IPS-11a (cell line): ENCODE data around the gene SEC14L3.

Experiments used
- H3K4me3 ChIP-seq: one replicate; pipeline ENCODE4 v1.5.1; 2013; ENCODE audit warnings: low read depth, low read length, control low read depth

The SEC14L3 gene

DNA sequence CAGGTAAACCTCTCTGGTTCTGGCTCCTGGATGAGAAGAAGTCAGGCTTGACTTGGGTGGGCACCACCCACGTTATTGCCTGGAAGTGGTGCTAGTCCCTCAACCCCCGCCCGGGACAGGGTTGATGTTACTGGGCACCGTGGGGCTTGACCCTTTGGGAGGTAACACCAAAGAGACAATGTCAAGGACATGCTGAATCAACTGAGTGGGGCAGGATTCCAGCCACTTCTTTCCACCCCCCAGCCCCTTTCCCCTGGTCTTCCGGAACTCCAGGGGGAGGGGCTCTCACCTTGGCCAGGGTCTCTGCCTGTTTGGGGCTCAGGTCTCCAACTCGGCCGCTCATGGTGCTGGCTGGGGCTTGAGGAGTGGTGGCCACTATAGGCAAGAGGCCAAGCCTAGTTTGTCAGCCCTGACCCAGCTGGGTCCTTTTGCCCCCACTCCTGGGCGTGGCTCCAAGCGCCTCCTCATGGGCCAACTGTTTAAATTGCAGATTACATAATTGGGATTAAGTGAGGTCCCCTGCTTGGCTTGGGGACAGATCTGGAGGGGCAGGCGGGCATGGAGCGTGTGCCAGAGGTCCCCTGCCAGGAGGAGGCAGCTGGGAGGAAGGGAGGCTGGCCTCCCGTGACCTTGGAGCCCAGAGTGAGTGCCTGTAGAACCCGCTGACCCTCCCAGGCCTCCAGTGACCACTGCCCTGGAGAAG, at the start of gene SEC14L3:
SEC14L3 (minus strand) TSS at position 402 of the 703 bp plus-strand sequence; CDS start at position 343, 59 bp downstream.
- no peak within 1 kb of the TSS for H3K4me3 ChIP-seq

DNA sequence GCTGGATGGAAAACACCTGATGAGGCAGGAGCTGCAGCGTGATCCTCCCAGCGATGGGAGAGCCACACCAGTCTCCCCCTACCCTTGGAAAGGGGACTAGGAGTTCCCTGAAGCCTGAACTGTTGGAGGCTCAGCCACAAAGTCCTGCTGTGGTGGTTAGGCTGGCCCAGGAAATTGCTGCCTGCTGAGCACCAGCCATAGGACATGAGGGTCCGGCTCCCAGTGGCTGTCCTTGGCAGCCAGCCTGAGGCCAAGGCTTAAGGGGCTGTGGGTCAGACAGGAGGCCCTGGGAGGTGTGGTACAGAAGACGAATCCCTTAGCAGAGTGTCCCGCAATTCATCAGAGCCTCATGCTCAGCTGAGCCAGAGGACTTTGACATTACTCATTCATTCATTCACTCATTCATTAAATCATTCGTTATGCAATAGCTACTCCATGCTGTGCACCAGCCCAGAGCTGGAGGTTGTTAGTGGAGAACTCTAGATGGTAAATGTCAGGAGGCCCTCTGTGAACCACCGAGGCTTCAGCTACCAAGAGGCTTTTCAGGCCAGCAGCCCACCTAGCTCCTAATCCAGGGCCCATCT, 48.1 kb upstream of the SEC14L3 start:
- no peak overlapping the region for H3K4me3 ChIP-seq

DNA sequence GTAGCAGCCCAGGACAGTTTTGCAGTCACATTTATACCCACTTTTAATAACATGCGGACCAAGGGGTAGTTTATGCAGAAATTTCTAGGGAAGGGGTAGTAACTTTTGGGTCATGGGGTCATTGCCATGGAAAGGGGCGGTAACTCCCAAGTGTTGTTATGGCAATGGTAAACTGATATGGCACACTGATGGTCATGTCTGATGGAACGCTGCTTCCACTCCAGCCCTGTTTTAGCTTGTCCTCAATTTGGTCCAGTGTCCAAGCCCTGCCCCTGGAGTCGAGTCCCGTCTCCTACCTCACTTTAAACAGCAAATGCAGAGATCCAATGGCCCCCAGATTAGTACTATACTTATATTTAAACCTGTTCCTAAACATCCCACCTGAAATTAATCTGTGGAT, 44.9 kb upstream of the SEC14L3 start:
- no peak overlapping the region for H3K4me3 ChIP-seq

DNA sequence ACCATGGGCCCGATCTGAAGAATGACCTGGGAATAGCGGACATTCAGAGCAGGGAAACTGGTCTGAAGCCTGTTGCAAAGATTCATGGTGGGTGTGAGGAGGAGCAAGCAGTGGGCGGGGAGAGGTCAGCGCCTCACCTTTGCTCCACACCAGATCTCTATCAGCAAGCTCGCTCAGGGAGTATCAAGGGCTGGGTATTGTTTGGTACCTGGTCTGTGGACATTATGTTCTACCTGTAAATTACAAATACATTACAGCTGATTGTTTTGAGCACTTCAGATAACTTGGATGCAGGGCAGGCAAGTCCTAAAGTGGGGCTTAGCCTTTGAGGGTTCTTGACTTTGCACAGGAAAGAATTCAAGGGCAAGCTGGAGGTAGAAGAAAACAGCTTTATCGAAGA, 44.5 kb upstream of the SEC14L3 start:
- no peak overlapping the region for H3K4me3 ChIP-seq

DNA sequence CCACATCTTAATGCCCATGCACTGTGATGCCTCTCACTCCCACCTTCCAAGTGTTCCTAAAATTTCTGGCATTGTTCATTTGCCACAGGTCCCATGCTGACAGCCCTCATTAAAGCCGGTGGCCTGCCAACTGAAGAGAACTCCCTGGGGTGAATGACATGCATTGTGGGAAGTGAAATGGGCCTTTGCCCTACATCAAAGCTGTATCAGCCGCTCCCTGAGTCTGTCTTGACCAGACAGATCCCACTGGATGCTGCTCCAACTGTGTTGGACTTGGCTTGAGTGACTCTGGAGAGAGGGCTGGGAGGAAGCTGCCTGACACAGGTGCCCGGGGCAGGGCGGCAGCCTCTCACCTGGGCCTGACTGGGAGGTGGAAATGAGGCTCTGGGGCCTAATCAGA, 42.4 kb upstream of the SEC14L3 start:
- H3K4me3 ChIP-seq = no peak overlapping the region

DNA sequence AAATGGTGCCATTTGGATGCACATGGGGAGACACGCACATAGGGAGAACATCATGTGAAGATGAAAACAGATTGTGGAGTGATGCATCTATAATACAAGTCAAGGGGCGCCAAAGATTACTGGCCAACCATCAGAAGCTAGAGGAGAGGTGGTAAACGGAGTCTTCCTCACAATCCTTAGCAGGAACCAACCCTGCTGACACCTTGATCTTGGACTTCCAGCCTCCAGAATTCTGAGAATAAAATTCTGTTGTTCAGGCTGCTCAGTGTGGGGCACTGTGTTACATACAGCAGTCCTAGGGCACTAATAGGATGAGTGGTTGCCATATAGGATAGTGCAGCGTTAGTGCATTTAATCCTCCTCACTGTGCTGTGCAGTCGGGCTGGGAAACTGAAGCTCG, 41.6 kb upstream of the SEC14L3 start:
- no peak overlapping the region for H3K4me3 ChIP-seq

DNA sequence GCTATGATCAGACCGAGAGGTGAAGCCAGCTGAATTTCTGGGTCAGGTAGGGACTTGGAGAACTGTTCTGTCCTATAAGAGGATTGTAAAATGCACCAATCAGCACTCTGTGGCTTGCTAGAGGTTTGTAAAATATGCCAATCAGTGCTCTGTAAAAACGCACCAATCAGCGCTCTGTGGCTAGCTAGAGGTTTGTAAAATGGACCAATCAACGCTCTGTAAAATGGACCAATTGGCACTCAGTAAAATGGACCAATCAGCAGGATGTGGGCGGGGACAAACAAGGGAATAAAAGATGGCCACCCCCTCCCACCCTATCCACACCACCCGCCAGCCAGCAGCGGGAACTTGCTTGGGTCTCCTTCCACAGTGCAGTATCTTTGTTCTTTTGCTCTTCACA, 40.1 kb upstream of the SEC14L3 start:
- no peak overlapping the region for H3K4me3 ChIP-seq

DNA sequence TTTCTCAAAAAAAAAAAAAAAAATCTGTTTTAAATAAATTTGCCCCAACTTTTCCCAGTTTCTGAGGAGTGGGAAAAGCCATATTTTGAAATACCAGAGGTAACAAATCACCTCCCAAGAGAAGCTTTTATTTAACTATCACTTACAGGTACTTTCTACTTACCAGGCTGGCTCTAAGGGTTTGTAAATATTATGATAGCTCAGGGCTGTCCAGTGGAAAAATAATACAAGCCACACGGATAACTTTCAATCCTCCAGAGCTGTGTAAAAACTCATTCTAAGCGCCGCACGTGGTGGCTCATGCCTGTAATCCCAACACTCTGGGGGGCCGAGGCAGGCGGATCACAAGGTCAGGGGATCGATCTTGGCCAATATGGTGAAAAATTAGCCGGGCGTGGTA, 39.3 kb upstream of the SEC14L3 start:
- H3K4me3 ChIP-seq = no peak overlapping the region

DNA sequence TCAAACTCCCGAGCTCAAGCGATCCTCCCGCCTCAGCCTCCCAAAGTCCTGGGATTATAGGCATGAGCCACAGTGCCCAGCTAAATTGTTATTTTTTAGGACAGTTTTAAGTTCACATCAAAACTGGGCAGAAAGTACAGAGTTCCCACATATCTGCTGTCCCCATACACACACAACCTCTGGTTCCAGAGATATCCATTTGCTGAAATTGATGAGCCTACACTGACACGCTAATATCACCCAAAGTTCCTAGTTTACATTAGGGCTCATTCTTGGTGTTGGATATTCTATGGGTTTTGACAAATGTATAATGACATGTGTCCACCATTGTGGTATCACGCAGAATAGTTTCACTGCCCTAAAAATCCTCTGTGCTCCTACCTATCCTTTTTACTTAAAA, 36.4 kb upstream of the SEC14L3 start:
- H3K4me3 ChIP-seq = no peak overlapping the region

DNA sequence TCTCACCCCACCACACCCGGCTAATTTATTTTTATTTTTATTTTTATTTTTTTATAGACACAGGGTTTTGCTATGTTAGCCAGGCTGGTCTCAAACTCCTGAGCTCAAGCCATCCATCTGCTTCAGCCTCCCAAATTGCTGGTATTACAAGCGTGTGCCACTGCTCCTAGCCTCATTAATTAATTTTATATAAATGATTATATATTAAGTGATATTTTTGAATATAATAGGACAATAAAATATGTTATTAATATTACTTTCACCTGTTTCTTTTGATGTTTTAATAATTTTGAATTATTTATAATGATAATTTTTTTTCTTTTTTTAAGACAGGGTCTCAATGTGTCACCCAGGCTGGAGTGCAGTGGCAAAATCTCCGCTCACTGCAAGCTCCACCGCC, 35.9 kb upstream of the SEC14L3 start:
- no peak overlapping the region for H3K4me3 ChIP-seq

DNA sequence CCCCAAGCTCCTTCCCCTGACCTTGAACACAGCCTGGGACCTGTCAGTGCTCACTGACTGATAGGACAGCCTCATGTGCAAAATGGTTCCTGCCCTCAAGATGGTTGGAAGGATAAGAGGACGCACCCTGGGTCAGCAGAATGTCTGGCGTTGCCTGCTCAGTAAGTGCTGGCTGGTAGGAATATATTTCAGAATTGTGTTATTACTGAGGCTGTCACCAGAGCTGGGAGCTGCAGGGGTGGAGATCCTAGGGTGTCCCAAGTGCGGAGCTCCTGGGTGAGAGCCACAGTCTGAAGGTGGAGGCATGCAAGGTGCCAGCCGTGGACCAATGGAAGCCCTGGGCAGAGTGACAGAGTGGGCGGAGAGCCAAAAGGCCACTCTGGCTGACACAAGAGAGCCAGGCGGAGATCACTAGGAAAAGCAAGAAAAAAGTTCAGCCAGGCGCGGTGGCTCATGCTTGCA, 34.7 kb upstream of the SEC14L3 start:
- H3K4me3 ChIP-seq = no peak overlapping the region

DNA sequence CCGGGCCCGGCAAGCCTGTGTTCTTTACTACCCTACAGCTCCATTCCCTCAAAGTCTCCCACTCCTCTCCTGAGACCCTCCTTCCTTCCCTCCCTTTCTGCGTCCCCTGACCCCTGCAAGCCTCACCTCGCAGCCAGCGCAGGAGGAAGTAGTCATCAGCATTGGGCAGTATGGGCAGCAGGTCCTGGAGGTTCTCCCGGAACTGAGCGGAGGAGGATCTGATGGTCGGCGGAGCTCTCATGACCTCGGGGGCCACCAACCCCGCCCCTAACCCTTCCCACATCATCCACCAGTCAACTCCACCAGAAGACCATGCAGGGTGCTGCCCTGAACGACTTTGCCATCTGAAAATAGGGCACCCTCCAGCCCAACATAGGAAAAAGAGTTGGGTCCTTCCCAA, 31.7 kb upstream of the SEC14L3 start:
- H3K4me3 ChIP-seq = no peak overlapping the region

DNA sequence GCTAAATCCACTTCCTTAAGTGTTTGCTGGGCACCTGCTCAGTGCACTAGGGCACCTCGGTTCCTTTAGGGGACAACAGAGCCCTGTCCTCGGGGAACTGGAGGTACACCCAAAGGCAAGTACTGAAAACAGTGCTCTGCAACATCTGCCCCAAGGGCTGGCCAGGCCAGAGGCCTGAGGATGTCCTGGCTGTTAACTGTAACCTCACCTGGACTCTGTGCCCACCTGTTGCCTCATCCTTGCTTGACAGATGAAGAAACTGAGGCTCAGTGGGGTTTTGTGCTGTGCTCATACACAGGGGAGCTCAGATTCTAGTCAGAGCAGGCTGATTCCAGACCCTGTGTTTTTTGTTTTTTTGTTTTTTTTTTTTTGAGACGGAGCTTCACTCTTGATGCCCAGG, 31.1 kb upstream of the SEC14L3 start:
- H3K4me3 ChIP-seq = no peak overlapping the region

DNA sequence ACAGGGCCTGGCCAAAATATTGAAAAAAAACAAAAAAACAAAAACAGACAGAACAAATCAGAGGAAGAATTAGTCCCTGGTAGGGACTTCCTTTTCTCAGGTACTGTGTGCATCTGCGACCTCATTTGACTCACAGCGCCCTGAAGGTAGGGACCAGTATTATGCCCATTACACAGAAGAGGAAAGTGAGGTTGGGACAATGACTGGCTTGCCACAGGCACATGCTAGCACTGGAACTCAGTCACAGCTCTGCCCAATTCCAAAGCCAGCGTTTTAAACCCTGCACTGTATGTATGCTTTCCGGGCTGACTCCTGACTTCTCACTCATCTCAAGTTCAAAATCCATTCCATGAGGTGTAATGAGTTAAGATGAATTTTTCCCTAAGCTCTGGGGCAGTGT, 30.3 kb upstream of the SEC14L3 start:
- no peak overlapping the region for H3K4me3 ChIP-seq

DNA sequence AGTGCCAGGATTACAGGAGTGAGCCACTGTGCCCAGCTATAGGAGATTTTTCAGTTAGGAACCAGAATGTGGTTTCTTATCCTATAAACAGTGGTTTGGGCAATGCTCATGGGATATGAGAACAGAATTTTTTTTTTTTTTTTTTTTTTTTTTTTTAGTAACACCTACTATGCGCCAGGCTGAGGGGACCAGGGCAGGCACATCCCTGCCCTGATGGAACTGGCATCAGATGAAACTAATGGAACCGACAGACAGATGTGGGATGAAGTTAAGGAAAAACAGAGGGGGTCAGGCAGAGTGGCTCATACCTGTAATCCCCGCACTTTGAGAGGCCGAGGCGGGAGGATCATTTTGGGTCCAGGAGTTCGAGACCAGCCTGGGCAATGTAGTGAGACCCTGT, 28.8 kb upstream of the SEC14L3 start:
- no peak overlapping the region for H3K4me3 ChIP-seq

DNA sequence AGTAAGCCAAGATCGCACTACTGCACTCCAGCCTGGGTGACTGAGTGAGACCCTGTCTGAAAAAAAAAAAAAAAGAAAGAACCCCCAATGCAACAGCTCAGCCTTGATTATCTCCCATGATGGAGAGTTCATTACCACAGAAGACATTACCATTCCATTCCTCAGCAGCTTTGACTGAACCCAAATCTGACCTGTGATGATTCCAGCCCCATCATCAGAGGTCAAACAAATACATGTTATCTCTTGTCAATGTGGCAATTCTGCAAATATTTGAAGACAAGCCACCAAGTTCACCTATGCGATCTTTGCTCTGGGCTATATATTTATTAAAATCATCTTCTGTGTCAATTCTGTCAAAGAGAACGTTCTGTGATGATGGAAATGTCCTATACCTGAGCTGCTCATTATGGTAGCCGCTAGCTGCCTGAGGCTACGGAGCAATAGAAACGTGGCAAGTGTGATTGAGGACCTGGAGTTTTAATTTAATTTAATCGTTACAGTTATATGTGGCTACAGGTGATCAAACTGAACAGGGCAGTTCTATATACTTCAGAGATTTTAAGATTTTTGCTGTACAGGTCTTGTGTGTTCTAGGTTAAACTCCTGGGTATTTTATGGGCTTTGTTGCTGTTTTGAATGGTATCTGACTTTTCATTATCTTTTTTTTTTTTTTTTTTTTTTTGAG, 25.8 kb upstream of the SEC14L3 start:
- no peak overlapping the region for H3K4me3 ChIP-seq

DNA sequence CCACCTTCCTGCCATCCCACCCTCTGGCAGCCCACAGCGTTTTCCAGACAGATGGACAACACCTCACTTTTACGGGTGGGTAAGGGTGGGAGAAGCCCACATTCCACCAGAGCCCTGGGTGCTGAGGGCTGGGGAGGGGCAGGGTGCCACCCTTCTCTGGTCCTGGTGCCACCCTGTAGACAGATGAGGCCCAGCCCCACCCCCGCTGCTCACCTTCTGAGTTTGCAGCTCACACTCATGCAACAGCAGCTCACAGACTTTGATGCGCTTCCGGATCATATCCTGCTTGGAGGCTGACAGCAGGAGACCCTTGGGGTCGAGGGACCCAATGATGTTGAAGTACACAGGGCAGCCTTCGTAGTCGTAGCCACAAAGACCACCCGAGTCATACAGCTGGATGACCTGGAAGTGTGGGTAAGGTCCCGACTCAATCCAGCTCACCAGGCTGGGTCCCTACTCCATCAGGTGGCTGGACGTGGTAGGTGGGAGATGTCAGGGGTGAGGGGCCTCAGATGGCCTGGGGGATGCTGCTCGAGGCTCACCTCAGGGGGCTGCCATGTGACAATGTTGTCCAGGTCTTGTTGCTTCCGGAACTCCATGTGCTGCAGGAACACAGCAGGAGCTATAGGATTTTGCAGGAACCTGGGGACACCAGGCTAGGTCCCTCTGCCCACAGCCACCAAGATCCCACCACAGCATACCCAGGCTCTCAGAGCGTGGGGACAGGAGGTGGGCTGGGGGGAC, 23.4 kb upstream of the SEC14L3 start:
- no peak overlapping the region for H3K4me3 ChIP-seq

DNA sequence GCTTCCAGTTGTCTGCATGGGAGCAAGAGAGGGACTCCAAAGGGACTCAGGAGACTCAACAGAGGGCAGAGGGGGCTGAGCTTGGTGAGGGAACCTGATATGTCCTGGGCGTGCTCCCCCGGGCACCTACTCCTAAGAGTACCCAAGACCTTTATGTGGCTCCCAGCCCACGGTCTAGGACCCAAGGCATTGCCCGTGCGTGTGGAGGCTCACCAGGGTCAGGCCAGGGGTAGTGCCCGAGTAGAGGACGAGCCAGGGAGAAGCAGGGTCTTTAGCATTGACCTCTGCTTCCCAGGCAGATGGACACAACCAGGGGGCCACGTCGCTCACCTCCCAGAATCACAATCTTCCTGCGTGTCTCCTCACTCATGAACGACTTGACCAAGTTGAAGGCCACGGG, 20.3 kb upstream of the SEC14L3 start:
- H3K4me3 ChIP-seq = no peak overlapping the region

DNA sequence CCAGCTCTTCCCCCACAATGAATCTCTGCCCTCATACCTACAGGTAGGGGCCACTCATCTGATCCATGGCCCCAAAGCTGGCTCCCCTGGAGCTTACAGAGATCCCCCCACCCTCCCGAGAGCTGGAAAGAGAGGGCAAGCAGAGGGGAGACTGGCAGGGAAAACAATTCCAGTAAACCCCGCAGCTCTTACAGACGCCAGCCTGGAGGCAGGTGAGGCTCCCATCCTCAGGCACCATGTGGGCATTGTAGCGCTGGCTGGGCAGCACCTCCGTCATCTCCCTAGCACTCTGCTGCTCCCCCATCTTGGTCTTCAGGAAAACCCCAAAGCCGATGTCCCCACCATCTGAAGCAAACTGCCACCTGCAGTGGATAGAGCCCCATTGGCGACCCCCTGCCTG, 19.6 kb upstream of the SEC14L3 start:
- H3K4me3 ChIP-seq = no peak overlapping the region

DNA sequence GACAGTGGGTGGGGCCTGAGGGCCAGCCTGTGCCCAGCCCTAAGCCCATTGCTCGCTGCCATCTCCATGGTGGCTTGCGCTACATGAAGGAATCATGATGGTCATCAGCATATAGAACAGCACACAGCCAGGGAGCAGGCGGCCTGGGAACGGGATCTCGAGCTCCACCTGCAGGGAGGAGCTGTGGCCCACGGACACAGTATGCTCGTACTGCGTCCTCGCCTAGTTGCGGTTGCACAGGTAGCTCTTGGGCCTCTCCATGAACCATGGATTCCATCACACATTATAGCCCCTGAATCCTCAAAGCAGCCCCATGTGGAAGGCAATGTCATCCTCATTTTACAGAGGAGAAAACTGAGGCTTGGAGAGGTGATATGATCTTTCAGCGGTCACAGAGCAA, 18.6 kb upstream of the SEC14L3 start:
- no peak overlapping the region for H3K4me3 ChIP-seq

DNA sequence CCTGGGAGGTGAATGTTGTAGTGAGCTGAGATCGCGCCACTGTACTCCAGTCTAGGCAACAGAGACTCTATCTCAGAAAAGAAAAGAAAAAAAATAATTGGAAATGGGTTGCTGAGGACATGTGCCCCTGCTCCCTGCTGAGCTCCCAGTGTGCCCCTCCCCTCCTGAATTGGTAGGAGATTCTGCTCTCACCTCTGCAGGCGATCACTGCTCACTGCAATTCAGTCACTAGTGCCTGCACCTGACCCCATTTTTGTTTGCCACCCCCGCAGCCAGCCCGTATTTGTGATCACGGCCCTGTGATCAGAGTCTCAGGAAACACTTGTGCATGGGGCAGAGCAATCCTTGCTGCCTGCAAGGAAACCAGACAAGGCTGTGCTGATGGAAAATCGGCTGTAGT, 16.3 kb upstream of the SEC14L3 start:
- no peak overlapping the region for H3K4me3 ChIP-seq

DNA sequence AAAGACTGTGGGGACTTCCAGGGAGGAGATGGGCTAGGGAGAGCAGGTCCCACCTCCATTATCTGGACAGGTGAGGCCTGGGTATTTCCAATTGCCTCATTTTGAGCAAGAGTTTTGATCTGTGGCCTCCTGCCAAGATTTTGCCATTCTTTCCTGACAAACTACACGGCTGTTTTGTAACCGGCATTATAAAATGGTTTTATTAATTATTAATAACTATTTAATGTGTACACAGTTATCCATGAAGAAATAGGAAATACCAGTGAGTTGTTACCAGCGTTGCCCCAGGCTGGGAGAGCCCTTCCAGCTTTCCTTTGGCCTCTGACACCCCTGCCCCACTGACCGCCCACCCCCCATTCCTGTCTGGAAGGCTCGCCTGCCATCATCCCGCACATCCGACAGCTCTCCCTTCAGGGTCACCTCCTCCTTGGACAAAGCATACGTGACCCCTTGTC, 14.9 kb upstream of the SEC14L3 start:
- no peak overlapping the region for H3K4me3 ChIP-seq
